ENCODE data around the gene KCNAB1. TPM values are rescaled to one million over a fixed set of nuclear protein-coding genes. Genes with fewer than 3 reads are reported as not detected.

The KCNAB1 gene
- total RNA-seq, 2 donors from 2014 or later, result not detected

GRCh38 chr3:156291272-156292123, 171.1 kb downstream of the KCNAB1 start:
- no peaks in the 10 kb centered on the region for H3K9me3 Mint-ChIP-seq
- no peaks in the 10 kb centered on the region for H3K36me3 Mint-ChIP-seq (ENCODE audit: insufficient read depth in 2 of 2)
- H3K27ac Mint-ChIP-seq, result no peak overlapping the region
- H3K4me3 Mint-ChIP-seq, result peak overlapping the region; percentile 24 to 61
- peaks cover 56% of the 10 kb centered on the region for H3K27me3 Mint-ChIP-seq (ENCODE audit: low read depth)
- peak in 1 of 2 donors; percentile 6 for DNase-seq
- peak in 1 of 2 donors; percentile 36 for ATAC-seq (replicated peaks in 1 of 2)
- H3K4me1 Mint-ChIP-seq (ENCODE audit: low read depth), result no peaks in the 10 kb centered on the region

GRCh38 chr3:156293566-156293965, 173.2 kb downstream of the KCNAB1 start:
- Mint-ChIP-seq H3K4me3 (no peak overlapping the region), H3K36me3 (ENCODE audit: insufficient read depth in 2 of 2) (no peaks in the 10 kb centered on the region), H3K9me3 (no peaks in the 10 kb centered on the region), H3K27ac (no peak overlapping the region), H3K4me1 (ENCODE audit: low read depth) (no peaks in the 10 kb centered on the region), H3K27me3 (ENCODE audit: low read depth) (peaks cover 55% of the 10 kb centered on the region)
- DNase-seq (no peak), ATAC-seq (replicated peaks in 1 of 2) (no peak)

GRCh38 chr3:156297582-156297981, 177.2 kb downstream of the KCNAB1 start:
- Mint-ChIP-seq H3K27ac (no peak overlapping the region), H3K36me3 (ENCODE audit: insufficient read depth in 2 of 2) (no peaks in the 10 kb centered on the region), H3K4me1 (ENCODE audit: low read depth) (no peaks in the 10 kb centered on the region), H3K4me3 (no peak overlapping the region), H3K9me3 (no peaks in the 10 kb centered on the region), H3K27me3 (ENCODE audit: low read depth) (peaks cover 24% of the 10 kb centered on the region)
- DNase-seq (no peak), ATAC-seq (replicated peaks in 1 of 2) (no peak)

- no peak for ATAC-seq (replicated peaks in 1 of 2)
- Mint-ChIP-seq H3K36me3 (ENCODE audit: insufficient read depth in 2 of 2) (no peaks in the 10 kb centered on the region), H3K27ac (no peak overlapping the region), H3K4me3 (no peak overlapping the region), H3K27me3 (ENCODE audit: low read depth) (peaks cover 20% of the 10 kb centered on the region), H3K9me3 (no peaks in the 10 kb centered on the region), H3K4me1 (ENCODE audit: low read depth) (no peaks in the 10 kb centered on the region)
- no peak for DNase-seq
Observed at GRCh38 chr3:156298014-156298413, 177.6 kb downstream of the KCNAB1 start.

DNA sequence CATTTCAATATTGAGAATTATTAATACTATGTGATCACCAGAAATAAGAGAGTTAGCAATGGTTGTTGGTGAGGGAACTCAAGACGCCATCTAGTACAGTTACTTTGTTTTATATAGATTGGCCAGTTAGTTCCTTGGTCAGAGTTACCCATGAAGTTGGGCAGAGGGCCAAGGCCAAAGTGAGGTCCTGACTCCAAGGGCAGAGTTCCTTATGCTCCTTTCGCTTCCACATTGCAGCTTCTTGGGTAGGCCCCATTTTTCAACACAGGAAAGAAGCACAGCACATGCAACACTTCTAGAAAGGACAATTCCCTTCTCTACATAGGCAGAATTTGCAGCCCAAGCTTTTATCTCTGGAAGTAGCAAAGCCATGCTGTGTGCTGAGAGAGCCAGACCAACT, 178.6 kb downstream of the KCNAB1 start:
- Mint-ChIP-seq H3K4me1 (ENCODE audit: low read depth) (no peaks in the 10 kb centered on the region), H3K9me3 (no peaks in the 10 kb centered on the region), H3K4me3 (no peak overlapping the region), H3K27me3 (ENCODE audit: low read depth) (peaks cover 10% of the 10 kb centered on the region), H3K36me3 (ENCODE audit: insufficient read depth in 2 of 2) (no peaks in the 10 kb centered on the region), H3K27ac (no peak overlapping the region)
- ATAC-seq (replicated peaks in 1 of 2) (no peak), DNase-seq (no peak)

DNA sequence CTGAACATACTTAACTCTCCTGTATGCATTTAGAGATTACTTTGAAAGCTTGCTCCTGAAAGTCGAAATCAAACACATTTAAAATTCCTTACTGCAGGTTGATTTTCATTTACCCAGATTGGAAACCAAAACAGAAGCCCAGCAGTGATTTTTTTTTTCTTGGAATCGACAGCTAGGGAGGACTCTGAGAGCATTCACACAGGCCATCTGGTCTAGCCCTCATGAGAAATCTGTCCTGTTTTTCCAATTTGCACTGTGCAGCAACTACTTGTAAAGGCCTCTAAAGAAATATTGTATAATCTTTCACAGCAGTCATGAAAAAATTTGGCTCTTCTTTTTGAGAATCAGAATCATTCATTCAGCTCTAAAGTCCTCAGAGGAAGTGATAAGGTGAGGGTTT, 179.2 kb downstream of the KCNAB1 start:
- no peaks in the 10 kb centered on the region for H3K36me3 Mint-ChIP-seq (ENCODE audit: insufficient read depth in 2 of 2)
- no peaks in the 10 kb centered on the region for H3K9me3 Mint-ChIP-seq
- H3K27me3 Mint-ChIP-seq (ENCODE audit: low read depth), result peaks cover 5% of the 10 kb centered on the region
- no peak overlapping the region for H3K4me3 Mint-ChIP-seq
- no peak for DNase-seq
- no peak overlapping the region for H3K27ac Mint-ChIP-seq
- no peak for ATAC-seq (replicated peaks in 1 of 2)
- H3K4me1 Mint-ChIP-seq (ENCODE audit: low read depth), result no peaks in the 10 kb centered on the region

DNA sequence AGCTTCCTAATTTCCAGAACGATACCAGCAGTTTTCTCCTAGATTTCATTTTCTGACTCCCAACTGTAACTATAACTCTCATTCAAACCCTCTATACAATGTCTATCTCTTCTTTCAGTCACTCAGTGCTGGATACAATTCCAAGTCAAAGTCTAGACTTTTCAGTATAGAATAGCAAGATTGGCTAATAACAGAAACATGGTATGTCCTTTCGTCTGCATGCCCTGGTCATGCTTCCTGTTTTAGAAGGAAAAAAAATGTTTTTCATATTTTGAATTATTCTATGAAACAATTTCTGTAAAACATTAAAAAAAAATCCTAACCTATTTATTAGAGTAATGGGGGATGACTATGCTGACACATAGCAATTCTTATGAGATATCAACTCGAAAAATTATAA, 180.0 kb downstream of the KCNAB1 start:
- DNase-seq (no peak), ATAC-seq (replicated peaks in 1 of 2) (no peak)
- Mint-ChIP-seq H3K36me3 (ENCODE audit: insufficient read depth in 2 of 2) (no peaks in the 10 kb centered on the region), H3K27ac (no peak overlapping the region), H3K4me1 (ENCODE audit: low read depth) (no peaks in the 10 kb centered on the region), H3K27me3 (ENCODE audit: low read depth) (peaks cover 5% of the 10 kb centered on the region), H3K4me3 (no peak overlapping the region), H3K9me3 (no peaks in the 10 kb centered on the region)

DNA sequence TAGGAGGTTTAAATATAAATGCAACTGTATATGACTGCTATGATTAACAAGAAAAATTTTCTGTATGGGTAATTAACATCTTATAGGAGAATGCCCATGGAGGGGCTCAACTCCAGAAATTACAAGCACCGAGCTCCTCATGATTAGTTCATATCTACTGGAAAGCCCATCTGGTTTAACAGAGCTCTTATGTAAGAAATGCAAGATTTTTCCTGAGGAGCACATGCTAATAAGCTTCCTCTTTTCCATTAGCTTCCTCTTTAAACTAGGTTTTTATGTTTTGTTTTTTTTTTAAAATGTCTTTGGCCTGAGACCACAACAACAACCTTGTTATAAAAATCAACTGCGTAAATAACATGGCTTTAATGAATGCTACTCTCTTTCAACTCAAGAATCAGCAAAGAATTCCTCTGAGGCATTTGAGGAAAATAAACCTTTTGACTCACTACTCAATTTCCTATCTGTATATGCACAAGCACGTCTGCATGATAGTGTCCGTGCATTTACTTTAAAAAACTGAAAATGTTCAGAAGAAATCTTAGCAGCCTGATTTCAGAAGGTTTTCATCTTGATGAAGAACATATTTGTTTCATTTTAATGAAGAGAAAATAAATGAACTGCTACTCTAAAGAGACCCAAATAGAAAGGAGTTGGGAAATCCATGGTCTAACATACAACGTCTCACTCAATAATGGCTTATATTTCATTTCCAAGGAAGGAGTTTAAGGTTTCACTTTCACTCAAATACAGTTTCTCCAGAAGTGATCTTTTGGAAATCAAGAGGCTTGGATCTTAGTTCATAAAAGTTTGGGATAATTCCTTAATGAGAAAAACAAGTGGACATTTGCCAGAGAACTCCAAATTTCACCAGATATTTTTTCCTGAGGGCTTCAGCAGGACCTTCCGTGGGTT, 180.8 kb downstream of the KCNAB1 start:
- DNase-seq (no peak), ATAC-seq (replicated peaks in 1 of 2) (no peak)
- Mint-ChIP-seq H3K4me1 (ENCODE audit: low read depth) (no peaks in the 10 kb centered on the region), H3K36me3 (ENCODE audit: insufficient read depth in 2 of 2) (no peaks in the 10 kb centered on the region), H3K4me3 (no peak overlapping the region), H3K27ac (no peak overlapping the region), H3K27me3 (ENCODE audit: low read depth) (peaks cover 7% of the 10 kb centered on the region), H3K9me3 (no peaks in the 10 kb centered on the region)

DNA sequence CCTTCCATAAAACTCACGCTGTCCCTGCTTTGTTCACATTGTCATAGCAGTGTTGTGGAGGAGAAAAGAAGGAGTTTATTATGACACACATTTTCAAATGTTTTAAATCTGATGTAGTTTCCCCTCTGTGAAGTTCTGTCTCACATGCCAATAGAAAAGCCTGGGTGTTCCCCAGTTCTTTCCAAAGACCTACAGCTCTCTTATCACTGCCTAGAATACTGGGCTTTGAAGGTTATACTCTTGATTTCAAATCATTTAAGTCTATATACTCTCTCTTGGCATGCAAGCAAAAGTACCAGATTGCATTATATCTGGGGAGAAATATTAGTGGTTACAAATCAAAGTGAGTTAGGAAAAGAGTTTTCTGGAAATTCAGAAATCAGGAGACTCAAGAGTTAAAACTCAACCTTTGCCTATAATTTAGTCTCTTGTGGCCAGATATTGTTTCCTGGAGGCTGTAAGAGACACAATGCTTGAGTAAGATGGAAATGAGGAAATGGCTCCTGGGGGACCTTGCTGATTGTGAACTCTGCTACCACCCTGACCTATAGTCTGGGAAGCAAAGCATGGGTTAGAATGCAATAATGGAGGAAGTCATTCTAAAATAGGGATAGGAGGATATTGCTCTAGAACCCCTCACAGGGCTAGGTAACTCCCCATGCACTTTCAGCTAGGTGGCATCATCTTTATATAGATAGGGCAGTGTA, 182.8 kb downstream of the KCNAB1 start:
- ATAC-seq (replicated peaks in 1 of 2), result no peak

GRCh38 chr3:156304406-156304805, 184.0 kb downstream of the KCNAB1 start:
- H3K4me3 Mint-ChIP-seq, result no peak overlapping the region
- H3K36me3 Mint-ChIP-seq (ENCODE audit: insufficient read depth in 2 of 2), result no peaks in the 10 kb centered on the region
- peaks cover 14% of the 10 kb centered on the region for H3K27me3 Mint-ChIP-seq (ENCODE audit: low read depth)
- no peaks in the 10 kb centered on the region for H3K9me3 Mint-ChIP-seq
- no peaks in the 10 kb centered on the region for H3K4me1 Mint-ChIP-seq (ENCODE audit: low read depth)
- no peak overlapping the region for H3K27ac Mint-ChIP-seq
- DNase-seq (no peak), ATAC-seq (replicated peaks in 1 of 2) (no peak)

More for the DNA sequence above, 182.8 kb downstream of the KCNAB1 start:
- H3K9me3 Mint-ChIP-seq, result no peaks in the 10 kb centered on the region
- no peaks in the 10 kb centered on the region for H3K36me3 Mint-ChIP-seq (ENCODE audit: insufficient read depth in 2 of 2)
- no peaks in the 10 kb centered on the region for H3K4me1 Mint-ChIP-seq (ENCODE audit: low read depth)
- H3K4me3 Mint-ChIP-seq, result no peak overlapping the region
- no peak for DNase-seq
- H3K27ac Mint-ChIP-seq, result no peak overlapping the region
- peaks cover 10% of the 10 kb centered on the region for H3K27me3 Mint-ChIP-seq (ENCODE audit: low read depth)

DNA sequence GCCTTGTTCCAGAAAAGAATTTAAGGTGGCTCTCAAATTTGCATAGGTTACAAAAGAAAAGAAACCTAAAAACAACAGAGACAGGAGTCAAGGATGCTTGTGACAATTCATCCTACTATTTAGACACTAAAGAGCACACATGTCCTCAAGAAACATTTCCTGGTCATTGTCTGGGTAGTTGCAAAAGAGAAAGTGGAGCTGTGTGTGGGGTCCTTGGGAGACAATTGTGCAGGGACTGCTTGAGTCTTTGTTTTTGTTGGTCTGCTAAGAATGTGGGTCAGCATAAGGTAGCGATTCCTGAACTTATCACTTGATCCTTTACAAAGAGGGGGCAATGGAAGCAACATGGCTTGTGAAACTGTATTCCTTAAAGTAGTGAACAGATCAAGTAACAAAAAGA, 185.3 kb downstream of the KCNAB1 start:
- ATAC-seq (replicated peaks in 1 of 2) (no peak), DNase-seq (no peak)
- no peaks in the 10 kb centered on the region for H3K9me3 Mint-ChIP-seq
- H3K4me1 Mint-ChIP-seq (ENCODE audit: low read depth), result no peaks in the 10 kb centered on the region
- H3K36me3 Mint-ChIP-seq (ENCODE audit: insufficient read depth in 2 of 2), result no peaks in the 10 kb centered on the region
- H3K4me3 Mint-ChIP-seq, result no peak overlapping the region
- H3K27me3 Mint-ChIP-seq (ENCODE audit: low read depth), result peaks cover 14% of the 10 kb centered on the region
- no peak overlapping the region for H3K27ac Mint-ChIP-seq

GRCh38 chr3:156307704-156308103, 187.3 kb downstream of the KCNAB1 start:
- no peak for DNase-seq
- H3K4me3 Mint-ChIP-seq, result no peak overlapping the region
- H3K27me3 Mint-ChIP-seq (ENCODE audit: low read depth), result peaks cover 14% of the 10 kb centered on the region
- H3K9me3 Mint-ChIP-seq, result no peaks in the 10 kb centered on the region
- no peak overlapping the region for H3K27ac Mint-ChIP-seq
- no peak for ATAC-seq (replicated peaks in 1 of 2)
- no peaks in the 10 kb centered on the region for H3K36me3 Mint-ChIP-seq (ENCODE audit: insufficient read depth in 2 of 2)
- H3K4me1 Mint-ChIP-seq (ENCODE audit: low read depth), result no peaks in the 10 kb centered on the region

DNA sequence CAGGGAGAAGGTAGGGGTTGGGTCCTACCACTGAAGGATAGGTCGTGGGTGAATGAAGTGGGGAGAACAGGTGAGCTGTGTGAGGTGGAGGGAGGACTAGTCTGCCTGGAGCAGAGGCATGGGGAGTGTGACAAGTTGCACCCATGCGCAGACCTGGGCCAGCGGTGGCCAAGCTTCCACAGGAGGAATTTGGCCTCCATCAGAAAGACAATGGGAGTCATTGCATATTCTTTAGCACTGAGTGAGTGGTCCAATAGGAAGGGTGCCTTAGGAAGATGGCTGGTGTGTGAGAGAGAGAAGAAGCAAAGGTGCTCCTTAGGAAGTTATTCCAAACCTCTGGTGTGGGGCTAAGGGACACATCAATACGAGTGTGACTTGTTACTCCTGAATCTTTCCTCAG, 191.1 kb downstream of the KCNAB1 start:
- ATAC-seq (replicated peaks in 1 of 2), result no peak
- Mint-ChIP-seq H3K27ac (no peak overlapping the region), H3K9me3 (no peaks in the 10 kb centered on the region), H3K27me3 (ENCODE audit: low read depth) (peaks cover 10% of the 10 kb centered on the region), H3K4me1 (ENCODE audit: low read depth) (no peaks in the 10 kb centered on the region), H3K4me3 (no peak overlapping the region), H3K36me3 (ENCODE audit: insufficient read depth in 2 of 2) (no peaks in the 10 kb centered on the region)
- DNase-seq, result no peak

All from activated T-cell treated with anti-CD3 and anti-CD28 coated beads, Interleukin-2, amount 50 U/mL, for 72 hours (primary cell).